NCI-H146 treated with DMSO at 0.1 percent for 48 hours (cell line): ENCODE results near the gene UBA6.
"Not testable (repeated sequence)": the region's sequence is repeated elsewhere in the genome, so short reads cannot be mapped to it uniquely, and the experiment has no call there.

Source experiments
- DNase-seq: peaks from one replicate; lab custom pipeline; 2025; ENCODE audit not compliant: unreplicated experiment; lab: John Stamatoyannopoulos, UW

Gene UBA6

GRCh38 chr4:67674098-67674497, 26.9 kb downstream of the UBA6 start:
- DNase-seq: no peak

GRCh38 chr4:67668315-67668714, 32.6 kb downstream of the UBA6 start:
- no peak for DNase-seq

DNA sequence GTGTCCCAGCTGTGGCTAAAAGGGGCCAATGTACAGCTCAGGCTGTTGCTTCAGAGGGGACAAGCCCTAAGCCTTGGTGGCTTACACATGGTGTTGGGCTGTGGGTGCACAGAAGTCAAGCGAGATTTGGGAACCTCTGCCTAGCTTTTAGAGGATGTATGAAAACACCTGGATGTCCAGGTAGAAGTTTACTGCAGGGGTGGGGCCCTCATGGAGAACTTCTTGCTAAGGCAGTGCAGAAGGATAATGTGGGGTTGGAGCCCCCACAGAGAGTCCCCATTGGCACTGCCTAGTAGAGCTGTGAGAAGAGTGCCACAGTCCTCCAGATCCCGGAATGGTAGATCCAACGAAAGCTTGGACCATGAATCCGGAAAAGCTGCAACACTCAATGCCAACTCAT, 40.5 kb downstream of the UBA6 start:
- no peak for DNase-seq

GRCh38 chr4:67659065-67659464, 41.9 kb downstream of the UBA6 start:
- no peak for DNase-seq

- DNase-seq: no peak
These were observed 42.7 kb downstream of the UBA6 start for GRCh38 chr4:67658302-67658701.

GRCh38 chr4:67651536-67651935, 49.4 kb downstream of the UBA6 start:
- DNase-seq: no peak

DNA sequence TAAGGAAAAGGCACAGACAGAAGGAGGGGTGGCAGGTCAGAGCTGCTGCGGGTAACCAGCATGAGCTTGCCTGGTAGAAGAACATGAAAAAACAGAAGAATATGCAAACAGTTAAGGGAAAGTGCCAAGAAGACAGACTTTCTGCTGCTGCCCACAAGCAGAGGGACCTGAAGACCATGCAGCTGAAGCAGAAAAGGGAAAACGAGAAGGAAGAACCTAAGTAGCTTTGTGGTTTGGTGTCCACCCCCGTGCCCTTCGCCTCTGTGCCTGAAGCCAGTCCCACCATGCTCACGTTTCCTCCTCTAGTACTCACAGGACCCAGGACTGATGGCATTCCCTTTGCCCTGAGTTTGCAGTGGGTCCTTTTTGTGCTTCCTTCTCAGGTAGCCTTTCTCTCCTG, 62.8 kb downstream of the UBA6 start:
- DNase-seq: no peak

DNA sequence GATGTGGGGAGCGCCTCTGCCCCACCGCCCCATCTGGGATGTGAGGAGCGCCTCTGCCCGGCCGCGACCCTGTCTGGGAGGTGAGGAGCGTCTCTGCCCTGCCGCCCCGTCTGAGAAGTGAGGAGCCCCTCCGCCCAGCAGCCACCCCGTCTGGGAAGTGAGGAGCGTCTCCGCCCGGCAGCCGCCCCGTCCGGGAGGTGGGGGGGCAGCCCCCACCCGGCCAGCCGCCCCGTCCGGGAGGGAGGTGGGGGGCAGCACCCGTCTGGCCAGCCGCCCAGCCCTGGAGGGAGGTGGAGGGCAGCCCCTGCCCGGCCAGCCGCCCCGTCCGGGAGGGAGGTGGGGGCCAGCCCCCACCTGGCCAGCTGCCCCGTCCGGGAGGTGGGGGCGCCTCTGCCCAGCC, 64.0 kb downstream of the UBA6 start:
- DNase-seq: not testable (repeated sequence)

GRCh38 chr4:67635331-67635730, 65.6 kb downstream of the UBA6 start:
- DNase-seq: no peak

- DNase-seq: no peak
These were observed 66.2 kb downstream of the UBA6 start for GRCh38 chr4:67634741-67635140.

DNA sequence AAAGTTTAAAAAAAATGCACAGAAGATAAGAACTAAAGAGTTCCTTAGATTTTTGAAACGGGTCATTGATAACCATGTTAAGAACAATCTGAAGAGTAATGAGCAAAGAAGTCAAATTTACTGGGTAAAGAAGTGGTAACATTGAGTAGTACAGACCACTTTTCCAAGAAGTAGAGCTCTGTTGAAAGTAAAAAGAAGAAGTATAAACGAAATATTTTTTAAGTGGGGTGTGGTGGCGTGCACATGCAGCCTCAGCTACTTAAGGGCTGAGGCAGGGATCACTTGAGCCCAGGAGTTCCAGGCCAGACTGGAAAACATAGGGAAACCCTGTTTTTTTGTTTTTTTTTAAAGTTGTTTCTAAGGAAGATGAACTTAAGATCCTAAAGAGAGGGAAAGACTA, 68.5 kb downstream of the UBA6 start:
- no peak for DNase-seq

DNA sequence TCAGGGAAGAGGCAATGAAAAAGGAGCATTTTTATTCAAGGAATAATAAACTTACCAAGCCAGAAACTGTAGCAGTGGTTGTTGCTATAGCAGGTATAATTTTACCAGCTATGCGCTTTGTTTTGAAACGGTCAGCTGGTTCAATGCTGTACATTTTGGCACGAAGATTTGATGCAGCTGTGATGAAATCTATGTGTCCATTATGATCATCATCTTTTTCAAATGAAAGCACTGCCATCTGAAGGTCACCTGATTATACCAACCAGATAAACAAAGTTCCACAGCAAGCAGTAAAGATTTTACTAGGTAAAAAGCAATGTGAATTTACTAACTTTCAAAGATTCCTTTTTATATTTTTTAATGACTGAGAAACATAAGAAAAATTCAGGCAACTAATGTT, 76.0 kb downstream of the UBA6 start:
- no peak for DNase-seq

GRCh38 chr4:67616478-67616877, 84.5 kb downstream of the UBA6 start:
- DNase-seq: no peak

DNA sequence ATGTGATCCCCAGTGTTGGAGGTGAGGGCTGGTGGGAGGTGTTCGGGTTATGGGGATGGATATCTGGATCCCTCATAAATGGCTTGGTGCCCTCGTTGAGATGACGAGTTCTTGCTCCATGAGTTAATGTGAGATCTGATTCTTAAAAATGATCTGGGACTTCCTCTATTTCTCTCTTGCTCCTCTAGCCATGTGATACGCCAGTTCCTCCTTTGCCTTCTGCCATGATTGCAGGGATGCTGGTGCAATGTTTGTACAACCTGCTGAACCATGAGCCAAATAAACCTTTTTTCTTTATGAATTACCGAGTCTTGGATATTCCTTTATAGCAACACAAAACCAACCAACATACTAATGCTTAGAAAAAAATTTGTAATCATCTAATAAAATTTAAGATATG, 85.8 kb downstream of the UBA6 start:
- no peak for DNase-seq

GRCh38 chr4:67614186-67614585, 86.8 kb downstream of the UBA6 start:
- no peak for DNase-seq

GRCh38 chr4:67608027-67608426, 92.9 kb downstream of the UBA6 start:
- no peak for DNase-seq

- DNase-seq: no peak
These were observed 96.2 kb downstream of the UBA6 start for GRCh38 chr4:67604749-67605148.

- no peak for DNase-seq
These were observed 97.0 kb downstream of the UBA6 start for GRCh38 chr4:67604029-67604381.

DNA sequence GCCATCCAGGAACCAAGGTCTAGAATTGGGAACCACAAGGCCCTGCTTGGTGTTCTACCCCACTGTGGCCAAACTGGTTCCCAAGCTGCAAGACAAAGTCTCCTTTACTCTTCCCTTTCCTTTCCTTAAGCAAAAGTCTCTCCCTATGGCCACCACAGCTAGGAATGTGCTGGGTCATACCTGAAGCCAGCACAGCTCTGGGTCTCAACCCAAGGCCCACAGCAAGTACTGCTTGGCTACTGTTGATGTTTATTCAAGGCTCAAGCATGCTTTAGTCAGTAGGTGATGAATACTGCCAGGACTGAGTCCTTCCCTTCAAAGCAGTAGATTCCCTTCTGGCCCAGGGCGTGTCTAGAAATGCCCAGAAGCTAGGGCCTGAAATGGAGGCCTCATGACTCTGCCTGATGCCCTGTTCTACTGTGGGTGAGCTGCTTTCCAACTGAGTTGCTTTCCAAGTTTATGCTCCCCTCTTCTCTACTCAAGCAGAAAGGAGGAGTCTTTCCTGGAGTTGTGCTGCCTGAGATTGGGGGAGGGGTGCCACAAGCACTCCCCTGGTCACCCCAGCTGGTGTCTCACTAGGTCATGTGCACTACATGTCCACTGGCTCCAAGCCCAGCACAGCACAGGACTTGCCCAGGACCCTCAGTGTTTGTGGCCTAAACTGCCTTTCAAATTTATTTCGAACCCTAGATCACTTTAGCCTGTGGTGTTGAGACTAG, 97.5 kb downstream of the UBA6 start:
- no peak for DNase-seq

GRCh38 chr4:67593741-67594175, 107.2 kb downstream of the UBA6 start:
- DNase-seq: no peak

- no peak for DNase-seq
These were observed 113.8 kb downstream of the UBA6 start for GRCh38 chr4:67587156-67587555.

DNA sequence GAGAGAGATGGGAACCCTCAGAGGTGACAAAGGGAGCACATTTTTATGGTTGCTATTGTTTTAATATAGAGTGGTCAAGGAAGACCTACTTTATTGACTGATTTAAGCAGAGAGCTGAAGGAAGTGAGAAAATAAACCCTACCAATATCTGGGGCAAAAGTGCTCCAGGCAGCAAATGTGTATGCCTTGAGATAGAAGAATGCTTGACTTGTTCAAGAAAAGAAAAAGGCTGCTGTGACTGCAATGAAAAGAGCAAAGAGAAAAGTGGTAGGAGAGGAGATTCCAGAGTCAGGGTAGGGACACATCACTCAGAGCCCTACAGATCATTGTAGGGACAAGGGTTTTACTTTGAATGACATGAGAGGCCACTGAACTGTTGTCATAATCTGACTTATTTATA, 116.5 kb downstream of the UBA6 start:
- no peak for DNase-seq

- DNase-seq: no peak
These were observed 119.0 kb downstream of the UBA6 start for GRCh38 chr4:67581913-67582312.
